H1 (cell line): ENCODE measurements around the gene MYRIP. TPM values are rescaled to one million over a fixed set of nuclear protein-coding genes. Genes with fewer than 3 reads are reported as not detected.

ENCODE experiments used
- ASH2L ChIP-seq: fragments of 200-600, 300-600 bp; sonication (generic); IDR thresholded peaks from one replicate; pipeline ENCODE4 v1.7.1; 2017; ENCODE audit warnings: low read length
- CEBPB ChIP-seq: IDR thresholded peaks from 2 replicates; pipeline ENCODE4 v1.6.1; 2012; ENCODE audit warnings: low read depth, low read length
- CHD1 ChIP-seq: IDR thresholded peaks from 2 replicates; pipeline ENCODE4 v1.6.1; 2012; ENCODE audit warnings: low read depth, low read length, improper control_type of control experiment
- JUN ChIP-seq: IDR thresholded peaks from 2 replicates; pipeline ENCODE4 v1.6.1; 2011; ENCODE audit warnings: low read depth, mild to moderate bottlenecking, improper control_type of control experiment, low read length
- KDM5A ChIP-seq: fragments of 200-600 bp; IDR thresholded peaks from 2 replicates; pipeline ENCODE4 v1.7.1; 2012; ENCODE audit warnings: mild to moderate bottlenecking, low read length, inconsistent platforms, mixed read lengths
- POLR2AphosphoS5 ChIP-seq: IDR thresholded peaks from 2 replicates; pipeline ENCODE4 v1.6.1; 2011; ENCODE audit warnings: low read depth, low read length
- TBP ChIP-seq: IDR thresholded peaks from 2 replicates; pipeline ENCODE4 v1.6.1; 2011; ENCODE audit warnings: low read depth, low read length, improper control_type of control experiment
- polyA plus RNA-seq, 7 experiments: library from polyadenylated mRNA; depleted of rRNA in 3 of 7; stranded (reverse) in 5 of 7; unstranded in 2 of 7; fragments of >200 nt in 5 of 7; fragments of 200-250 nt in 2 of 7; gene quantifications; 1 replicate in 5 of 7; 2 replicates in 1 of 7; 4 replicates in 1 of 7; pipeline versions ENCODE4 v1.2.1 to v1.2.3, GENCODE V29; 2011 to 2013; ENCODE audit warnings: missing spikeins in 2 of 7, mixed read lengths in 2 of 7
- total RNA-seq: library from RNA; stranded (reverse); fragmentation: NEBNext Ultra II Directional; extraction: Animal tissue kit (Norgen Biotek cat#: 25700); gene quantifications from 2 replicates; pipeline ENCODE4 v1.2.1, GENCODE V29; 2021

MYRIP gene
- total and polyA plus RNA-seq, 2 of the 8 experiments (the other 6 are each of a cell fraction or from before 2014, with no cell fraction given): 0.54 to 4.3 TPM

- no peak for TF ChIP-seq TBP
- no peak for TF ChIP-seq CEBPB
- TF ChIP-seq JUN: no peak
- TF ChIP-seq ASH2L: no peak
- TF ChIP-seq CHD1: no peak
- TF ChIP-seq POLR2AphosphoS5: no peak
- TF ChIP-seq KDM5A: no peak
- TF ChIP-seq, all 59 proteins: peak for 0
Observed at GRCh38 chr3:39763390-39763789, 46.0 kb upstream of the MYRIP start (continued).
